Right lobe of liver (tissue), 6 donors: ENCODE results near the gene CPED1. TPM values are rescaled to one million over a fixed set of nuclear protein-coding genes. Genes with fewer than 3 reads are reported as not detected.

Experiments used
- ATAC-seq, 4 donors: fragments of 200-7000 bp; cut with Tn5 transposase; one replicate each; pipeline ENCODE4 v1.9.1; 2020; ENCODE audit warnings: mild to moderate bottlenecking in 4 of 4, moderate library complexity in 4 of 4
- DNase-seq, 3 donors: peaks; one replicate each; pipeline ENCODE4 v3.0.0-alpha.2; 2020
- H3K27ac ChIP-seq, 3 donors: fragments of 200-600 bp; one replicate each; pipeline ENCODE4 v1.8.0; 2022
- H3K27me3 ChIP-seq, 2 donors: fragments of 200-600 bp; one replicate each; pipeline ENCODE4 v1.8.0; 2022
- H3K36me3 ChIP-seq, 4 donors: fragments of 200-600 bp; sonication (generic) in 1 of 4; one replicate each; pipeline versions ENCODE4 v1.5.1 to v1.8.0; 2017 to 2022; ENCODE audit warnings: control low read depth in 1 of 4
- H3K4me1 ChIP-seq, 4 donors: fragments of 200-600 bp; sonication (generic) in 1 of 4; one replicate each; pipeline versions ENCODE4 v1.5.1 to v1.8.0; 2017 to 2022; ENCODE audit warnings: control low read depth in 1 of 4
- H3K4me3 ChIP-seq, 3 donors: fragments of 200-600 bp; one replicate each; pipeline ENCODE4 v1.8.0; 2022
- H3K9me3 ChIP-seq, 4 donors: fragments of 200-600 bp; sonication (generic) in 1 of 4; one replicate each; pipeline versions ENCODE4 v1.5.1 to v1.8.0; 2017 to 2022; ENCODE audit warnings: control low read depth in 1 of 4
- POLR2A ChIP-seq: fragments of 450-650 bp; IDR thresholded peaks from one replicate; pipeline ENCODE4 v1.6.1; 2017; ENCODE audit warnings: antibody characterized with exemption, mild to moderate bottlenecking
- WGBS: methylation state at CpG from one replicate; pipeline ENCODE4 v1.1.6; 2018; ENCODE audit warnings: low coverage, low lambda C conversion rate; ENCODE audit not compliant: insufficient coverage; ENCODE audit errors: missing lambda C conversion rate; 5-methylcytosine and 5-hydroxymethylcytosine counted together
- intact Hi-C, 2 donors: fragments of 100-400 bp; cut with DNase I; formaldehyde crosslinking; loops; one replicate each; pipeline versions ENCODE4 v1.11.2 to v1.14.1; 2022
- total RNA-seq, 6 experiments: library from RNA; depleted of rRNA in 2 of 6; stranded (reverse); fragments of >200 nt in 2 of 6; fragmentation: NEBNext Ultra II Directional in 3 of 6; extraction: Animal tissue kit (Norgen Biotek cat#: 25700) in 3 of 6; gene quantifications; one replicate each; pipeline versions ENCODE4 v1.1.0 to v1.2.4, GENCODE V29; 2016 to 2023
- TF ChIP-seq, protein P1 (sequence below), 4 donors: fragments of 200-600 bp in 3 of 4; fragments of 450-650 bp in 1 of 4; IDR thresholded peaks; one replicate each; pipeline versions ENCODE4 v1.5.1 to v1.8.0; 2016 to 2022; ENCODE audit warnings: antibody characterized with exemption in 4 of 4, mild to moderate bottlenecking in 2 of 4
- donor health status: DM: no; HTN: yes; CAD: no.
- donor health status: DM: no; HTN: no; CAD: no.
- donor health status: DM: no; HTN: no; CAD: no.
- donor health status: DM: no; HTN: yes; CAD: no.
- donor health status: DM: no; HTN: yes; CAD: no.

The CPED1 gene
- total RNA-seq, 6 experiments from 2014 or later: 24.3 to 45.8 (median 34.9) TPM

DNA sequence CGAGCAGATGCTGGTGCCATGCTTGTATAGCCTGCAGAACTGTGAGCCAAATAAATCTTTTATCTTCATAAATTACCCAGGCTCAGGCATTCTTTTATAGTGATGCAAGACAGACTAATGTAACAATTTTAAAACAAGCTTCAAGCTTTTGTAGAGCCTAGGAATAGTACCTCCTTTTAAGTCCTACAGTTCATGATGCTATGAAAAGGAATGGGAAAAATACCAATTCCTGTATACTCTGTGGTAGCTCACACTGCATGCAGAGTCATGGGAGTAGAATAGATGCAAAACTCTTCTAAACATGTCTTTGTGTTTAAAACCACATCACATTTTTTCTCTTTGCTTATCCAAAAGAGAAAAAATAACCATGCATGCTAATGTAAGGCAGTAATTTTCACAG, 273.7 kb downstream of the CPED1 start:
- Histone ChIP-seq H3K4me1 (no peaks in the 10 kb centered on the region), H3K9me3 (no peaks in the 10 kb centered on the region)

DNA sequence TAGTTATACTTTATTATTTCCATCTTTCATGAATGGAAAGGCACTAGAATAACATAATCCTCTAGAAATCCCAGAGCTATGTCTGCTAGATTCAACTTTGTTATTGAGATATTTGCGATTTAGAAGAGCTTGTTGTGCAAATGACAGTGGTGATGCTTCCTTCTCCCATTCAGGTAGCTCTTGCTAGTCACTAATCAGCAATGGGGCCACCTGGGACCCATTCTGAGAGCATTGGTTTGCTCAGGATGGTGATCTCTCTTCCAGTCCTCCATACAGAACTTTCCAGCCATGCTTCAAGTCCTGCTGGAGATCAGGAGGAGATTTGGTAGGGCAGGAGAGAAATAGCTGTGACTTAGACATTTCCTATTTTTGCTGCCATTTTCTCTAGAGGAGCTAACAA, 274.5 kb downstream of the CPED1 start:
- Histone ChIP-seq H3K27me3 (no peaks in the 10 kb centered on the region), H3K27ac (no peak overlapping the region), H3K4me1 (no peaks in the 10 kb centered on the region), H3K36me3 (peaks cover 0 to 5% (median 1%) of the 10 kb centered on the region in 4 donors), H3K4me3 (no peak overlapping the region), H3K9me3 (no peaks in the 10 kb centered on the region)
- TF ChIP-seq, protein P1, sequence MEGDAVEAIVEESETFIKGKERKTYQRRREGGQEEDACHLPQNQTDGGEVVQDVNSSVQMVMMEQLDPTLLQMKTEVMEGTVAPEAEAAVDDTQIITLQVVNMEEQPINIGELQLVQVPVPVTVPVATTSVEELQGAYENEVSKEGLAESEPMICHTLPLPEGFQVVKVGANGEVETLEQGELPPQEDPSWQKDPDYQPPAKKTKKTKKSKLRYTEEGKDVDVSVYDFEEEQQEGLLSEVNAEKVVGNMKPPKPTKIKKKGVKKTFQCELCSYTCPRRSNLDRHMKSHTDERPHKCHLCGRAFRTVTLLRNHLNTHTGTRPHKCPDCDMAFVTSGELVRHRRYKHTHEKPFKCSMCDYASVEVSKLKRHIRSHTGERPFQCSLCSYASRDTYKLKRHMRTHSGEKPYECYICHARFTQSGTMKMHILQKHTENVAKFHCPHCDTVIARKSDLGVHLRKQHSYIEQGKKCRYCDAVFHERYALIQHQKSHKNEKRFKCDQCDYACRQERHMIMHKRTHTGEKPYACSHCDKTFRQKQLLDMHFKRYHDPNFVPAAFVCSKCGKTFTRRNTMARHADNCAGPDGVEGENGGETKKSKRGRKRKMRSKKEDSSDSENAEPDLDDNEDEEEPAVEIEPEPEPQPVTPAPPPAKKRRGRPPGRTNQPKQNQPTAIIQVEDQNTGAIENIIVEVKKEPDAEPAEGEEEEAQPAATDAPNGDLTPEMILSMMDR (IDR thresholded peaks at IDR 0.05): no peak
- no peak for TF ChIP-seq POLR2A
- DNase-seq (no peak), ATAC-seq (no peak)
- intact Hi-C loops: no loop called here
- 100% methylated on average over 1 of the region's 1 CpG for WGBS

More for the DNA sequence above, 273.7 kb downstream of the CPED1 start:
- TF ChIP-seq, protein P1 (IDR thresholded peaks at IDR 0.05): no peak
- TF ChIP-seq POLR2A: no peak
- peaks cover 0 to 4% (median 1%) of the 10 kb centered on the region in 4 donors for H3K36me3 ChIP-seq
- ATAC-seq (no peak), DNase-seq (no peak)
- no peaks in the 10 kb centered on the region for H3K27me3 ChIP-seq
- no peak overlapping the region for H3K4me3 ChIP-seq
- no peak overlapping the region for H3K27ac ChIP-seq
- intact Hi-C loops: no loop called here
- WGBS: 45% methylated on average over 1 of the region's 1 CpG

DNA sequence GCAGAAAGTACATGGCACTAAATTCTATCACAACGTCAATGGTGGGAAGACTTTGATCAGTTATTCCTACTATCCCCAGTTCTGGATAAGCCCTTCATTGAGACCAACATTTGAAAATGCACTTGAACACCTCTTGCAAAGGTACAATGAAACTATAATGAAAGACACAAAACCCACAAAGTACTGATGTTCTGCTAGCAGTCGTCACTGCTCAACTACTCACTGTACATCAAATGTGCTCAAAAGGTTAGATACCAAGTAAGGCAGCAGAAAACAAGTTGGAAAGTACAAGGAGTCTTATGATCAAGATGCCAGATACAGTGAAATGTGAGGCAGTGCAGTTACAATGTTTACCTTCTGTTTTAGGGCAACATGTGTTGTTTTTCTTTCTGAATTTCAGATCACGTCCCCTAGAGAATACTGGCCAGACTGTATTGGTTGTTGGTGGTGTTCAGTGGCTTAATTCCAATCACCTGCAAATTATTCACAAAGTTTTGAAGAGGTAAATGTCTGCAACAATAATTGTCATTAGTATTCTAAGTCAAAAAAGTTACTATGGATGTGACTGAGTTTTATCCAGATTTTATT, 277.9 kb downstream of the CPED1 start:
- Histone ChIP-seq H3K27ac (no peak overlapping the region), H3K4me1 (no peaks in the 10 kb centered on the region), H3K9me3 (no peaks in the 10 kb centered on the region), H3K27me3 (no peaks in the 10 kb centered on the region), H3K4me3 (no peak overlapping the region), H3K36me3 (peaks cover 0 to 12% (median 1%) of the 10 kb centered on the region in 4 donors)
- intact Hi-C loops: no loop called here
- ATAC-seq: no peak
- TF ChIP-seq, protein P1 (IDR thresholded peaks at IDR 0.05): no peak
- no peak for TF ChIP-seq POLR2A
- WGBS: 74% methylated on average over 3 of the region's 3 CpGs
- DNase-seq: no peak

DNA sequence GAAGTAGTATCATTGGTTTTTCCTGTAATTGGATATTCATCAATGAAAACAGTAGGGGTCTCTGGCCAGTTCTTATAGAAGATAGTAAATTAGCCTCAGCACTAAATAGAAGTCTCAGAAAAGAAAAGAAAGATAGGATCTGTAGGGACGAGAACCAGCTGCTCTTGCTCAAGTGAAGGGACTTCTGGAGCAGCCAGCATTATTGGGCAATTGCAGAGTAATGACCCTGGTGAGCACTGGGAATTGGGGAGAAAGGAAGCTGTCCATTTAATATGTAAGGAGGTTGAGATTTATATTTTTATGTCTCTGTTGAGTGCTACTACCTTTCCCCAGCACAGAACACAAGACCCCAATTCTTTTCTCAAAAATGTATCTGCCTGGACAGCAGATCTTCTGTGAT, 279.1 kb downstream of the CPED1 start:
- WGBS: 14% methylated on average over 1 of the region's 1 CpG
- TF ChIP-seq POLR2A: no peak
- TF ChIP-seq, protein P1 (IDR thresholded peaks at IDR 0.05): no peak
- intact Hi-C loops: no loop called here

More for the DNA sequence above, 279.1 kb downstream of the CPED1 start:
- no peaks in the 10 kb centered on the region for H3K9me3 ChIP-seq
- H3K4me1 ChIP-seq: no peaks in the 10 kb centered on the region
- DNase-seq (no peak), ATAC-seq (peak in 1 of 4 donors; percentile 25)
- no peak overlapping the region for H3K27ac ChIP-seq
- no peaks in the 10 kb centered on the region for H3K27me3 ChIP-seq
- no peak overlapping the region for H3K4me3 ChIP-seq
- peaks cover 0 to 12% (median 1%) of the 10 kb centered on the region in 4 donors for H3K36me3 ChIP-seq
